Tibial nerve (tissue), 4 donors: ENCODE data around the gene NTM. TPM values are rescaled to one million over a fixed set of nuclear protein-coding genes. Genes with fewer than 3 reads are reported as not detected.

Source experiments
- DNase-seq, 2 donors: peaks; one replicate each; pipeline ENCODE4 v3.0.0-alpha.2; 2019; ENCODE audit warnings: low spot score in 2 of 2
- H3K27ac ChIP-seq, 4 donors: fragments of 200-600 bp; sonication (generic) in 3 of 4; one replicate each; pipeline ENCODE4 v1.5.1; 2017 to 2019; ENCODE audit warnings: mild to moderate bottlenecking in 1 of 4
- H3K27me3 ChIP-seq, 2 donors: fragments of 200-600 bp; sonication (generic) in 1 of 2; one replicate each; pipeline versions ENCODE4 v1.5.1 to v1.6.0; 2017 to 2019
- H3K36me3 ChIP-seq, 3 donors: fragments of 200-600 bp; sonication (generic); one replicate each; pipeline ENCODE4 v1.5.1; 2018 to 2019
- H3K4me1 ChIP-seq, 4 donors: fragments of 200-600 bp; sonication (generic) in 3 of 4; one replicate each; pipeline ENCODE4 v1.5.1; 2017 to 2019
- H3K4me3 ChIP-seq, 4 donors: fragments of 200-600 bp; sonication (generic) in 3 of 4; one replicate each; pipeline ENCODE4 v1.5.1; 2017 to 2019; ENCODE audit warnings: mild to moderate bottlenecking in 1 of 4, moderate library complexity in 1 of 4
- H3K9me3 ChIP-seq, 4 donors: fragments of 200-600 bp; sonication (generic) in 3 of 4; one replicate each; pipeline ENCODE4 v1.5.1; 2017 to 2019
- CTCF ChIP-seq, 5 experiments: fragments of 200-600 bp in 3 of 5; fragments of 450-650 bp in 2 of 5; sonication (generic) in 3 of 5; IDR thresholded peaks; one replicate each; pipeline ENCODE4 v1.5.1; 2016 to 2019; ENCODE audit warnings: antibody characterized with exemption in 5 of 5, mild to moderate bottlenecking in 3 of 5, moderate library complexity in 2 of 5
- EP300 ChIP-seq, 2 donors: sonication (generic); formaldehyde crosslinking; IDR thresholded peaks; one replicate each; pipeline ENCODE4 v1.6.1; 2017; ENCODE audit warnings: antibody characterized with exemption in 2 of 2, mild to moderate bottlenecking in 1 of 2
- POLR2A ChIP-seq, 2 donors: fragments of 450-650 bp; IDR thresholded peaks; one replicate each; pipeline ENCODE4 v1.6.1; 2017; ENCODE audit warnings: antibody characterized with exemption in 2 of 2, mild to moderate bottlenecking in 2 of 2, moderate library complexity in 2 of 2
- WGBS, 2 donors: methylation state at CpG; one replicate each; pipeline ENCODE4 v1.1.5; 2018; 5-methylcytosine and 5-hydroxymethylcytosine counted together
- total RNA-seq, 4 donors: library from RNA; depleted of rRNA; stranded (reverse); fragments of >200 nt; gene quantifications; one replicate each; pipeline ENCODE4 v1.1.0, GENCODE V29; 2016

Gene NTM
- total RNA-seq, 4 donors from 2014 or later = 3.7 to 11.4 (median 10.8) TPM

GRCh38 chr11:131522851-131523250 lies 152.4 kb downstream of the NTM start:
- no peaks in the 10 kb centered on the region for H3K4me1 ChIP-seq
- WGBS, 2 donors = 37 to 79% methylated on average over 2 of the region's 2 CpGs
- no peak overlapping the region for H3K27ac ChIP-seq
- TF ChIP-seq POLR2A (IDR thresholded peaks at IDR 0.05) (no peak), EP300 (IDR thresholded peaks at IDR 0.05) (no peak), CTCF (IDR thresholded peaks at IDR 0.05) (no peak)
- no peaks in the 10 kb centered on the region for H3K9me3 ChIP-seq
- no peak overlapping the region for H3K4me3 ChIP-seq
- H3K27me3 ChIP-seq = no peaks in the 10 kb centered on the region
- no peak for DNase-seq
- H3K36me3 ChIP-seq = no peaks in the 10 kb centered on the region

GRCh38 chr11:131530407-131530806 lies 160.0 kb downstream of the NTM start:
- DNase-seq = no peak
- Histone ChIP-seq H3K4me3 (no peak overlapping the region), H3K36me3 (no peaks in the 10 kb centered on the region), H3K4me1 (peaks cover 0 to 19% (median 5%) of the 10 kb centered on the region in 4 donors), H3K27me3 (no peaks in the 10 kb centered on the region), H3K27ac (peak overlapping the region in 1 of 4 donors; percentile 58), H3K9me3 (no peaks in the 10 kb centered on the region)
- WGBS, 2 donors = 32 to 44% methylated on average over 2 of the region's 2 CpGs
- TF ChIP-seq EP300 (IDR thresholded peaks at IDR 0.05) = no peak
- no peak for TF ChIP-seq POLR2A (IDR thresholded peaks at IDR 0.05)
- TF ChIP-seq CTCF (IDR thresholded peaks at IDR 0.05) = no peak

- H3K27me3 ChIP-seq = no peaks in the 10 kb centered on the region
- no peak for TF ChIP-seq CTCF (IDR thresholded peaks at IDR 0.05)
- TF ChIP-seq EP300 (IDR thresholded peaks at IDR 0.05) = no peak
- no peak for TF ChIP-seq POLR2A (IDR thresholded peaks at IDR 0.05)
- no peak overlapping the region for H3K4me3 ChIP-seq
- no peaks in the 10 kb centered on the region for H3K9me3 ChIP-seq
- 37 to 45% methylated on average over 8 of the region's 8 CpGs for WGBS, 2 donors
- no peaks in the 10 kb centered on the region for H3K36me3 ChIP-seq
- no peak for DNase-seq
- peaks cover 0 to 19% (median 5%) of the 10 kb centered on the region in 4 donors for H3K4me1 ChIP-seq
- H3K27ac ChIP-seq = no peak overlapping the region
Observed at GRCh38 chr11:131533149-131533548, 162.7 kb downstream of the NTM start.

- H3K27me3 ChIP-seq = no peaks in the 10 kb centered on the region
- no peaks in the 10 kb centered on the region for H3K36me3 ChIP-seq
- no peak overlapping the region for H3K27ac ChIP-seq
- no peak for TF ChIP-seq POLR2A (IDR thresholded peaks at IDR 0.05)
- TF ChIP-seq CTCF (IDR thresholded peaks at IDR 0.05) = no peak
- no peak for TF ChIP-seq EP300 (IDR thresholded peaks at IDR 0.05)
- H3K4me1 ChIP-seq = peaks cover 0 to 19% (median 5%) of the 10 kb centered on the region in 4 donors
- DNase-seq = no peak
- no peaks in the 10 kb centered on the region for H3K9me3 ChIP-seq
- H3K4me3 ChIP-seq = no peak overlapping the region
- WGBS, 2 donors = 42 to 59% methylated on average over 6 of the region's 6 CpGs
Observed at GRCh38 chr11:131533998-131534397, 163.6 kb downstream of the NTM start.

- 51 to 61% methylated on average over 5 of the region's 5 CpGs for WGBS, 2 donors
- peaks cover 0 to 13% (median 3%) of the 10 kb centered on the region in 4 donors for H3K4me1 ChIP-seq
- DNase-seq = no peak
- no peak for TF ChIP-seq CTCF (IDR thresholded peaks at IDR 0.05)
- TF ChIP-seq POLR2A (IDR thresholded peaks at IDR 0.05) = no peak
- no peak for TF ChIP-seq EP300 (IDR thresholded peaks at IDR 0.05)
- H3K27ac ChIP-seq = no peak overlapping the region
- H3K27me3 ChIP-seq = no peaks in the 10 kb centered on the region
- no peak overlapping the region for H3K4me3 ChIP-seq
- no peaks in the 10 kb centered on the region for H3K9me3 ChIP-seq
- H3K36me3 ChIP-seq = no peaks in the 10 kb centered on the region
Observed at GRCh38 chr11:131534611-131535010, 164.2 kb downstream of the NTM start.
